Keratinocyte (primary cell): ENCODE results near the gene KCNG2. TPM values are rescaled to one million over a fixed set of nuclear protein-coding genes. Genes with fewer than 3 reads are reported as not detected.

ENCODE experiments used
- DNase-seq: peaks from one replicate; pipeline ENCODE4 v3.0.0-alpha.2; 2011; ENCODE audit warnings: low read depth, missing footprints, low spot score
- FAIRE-seq: peaks from 2 replicates; lab custom pipeline; 2011; peaks lifted over from hg19 to GRCh38; lab: Jason Lieb, UNC
- H2AFZ ChIP-seq: 2 replicates; pipeline ENCODE4 v1.6.0; 2012; ENCODE audit warnings: low read length, control low read depth, inconsistent platforms; ENCODE audit not compliant: control insufficient read depth
- H3K27ac ChIP-seq: 2 replicates; pipeline ENCODE4 v1.5.1; 2011; ENCODE audit warnings: low read length; ENCODE audit not compliant: control insufficient read depth, insufficient read depth
- H3K27me3 ChIP-seq: 3 replicates; pipeline ENCODE4 v1.6.0; 2011; ENCODE audit warnings: low read length; ENCODE audit not compliant: control insufficient read depth, insufficient read depth; ENCODE audit errors: extremely low read depth
- H3K36me3 ChIP-seq, 2 experiments: 2 replicates in 1 of 2; 3 replicates in 1 of 2; pipeline ENCODE4 v1.5.1; 2011; ENCODE audit warnings: low read length in 2 of 2, mild to moderate bottlenecking in 1 of 2; ENCODE audit not compliant: control insufficient read depth in 2 of 2, insufficient read depth in 2 of 2; ENCODE audit errors: extremely low read depth in 1 of 2
- H3K4me1 ChIP-seq: 3 replicates; pipeline ENCODE4 v1.5.1; 2011; ENCODE audit warnings: low read length; ENCODE audit not compliant: control insufficient read depth, insufficient read depth; ENCODE audit errors: extremely low read depth
- H3K4me2 ChIP-seq: 3 replicates; pipeline ENCODE4 v1.6.0; 2011; ENCODE audit warnings: low read depth, low read length; ENCODE audit not compliant: control insufficient read depth, insufficient read depth; ENCODE audit errors: extremely low read depth
- H3K4me3 ChIP-seq, 3 experiments: fragments of 200-600 bp in 1 of 3; sonication (generic) in 1 of 3; 2 replicates in 2 of 3; 3 replicates in 1 of 3; pipeline ENCODE4 v1.5.1; 2011 to 2016; ENCODE audit warnings: low read length in 3 of 3, mild to moderate bottlenecking in 3 of 3, control low read depth in 2 of 3, inconsistent platforms in 1 of 3, low read depth in 1 of 3, mixed read lengths in 1 of 3, mixed run types in 1 of 3, moderate library complexity in 1 of 3; ENCODE audit not compliant: control insufficient read depth in 2 of 3, insufficient read depth in 2 of 3; ENCODE audit errors: extremely low read depth in 1 of 3
- H3K79me2 ChIP-seq: 2 replicates; pipeline ENCODE4 v1.6.0; 2012; ENCODE audit warnings: low read length; ENCODE audit not compliant: control insufficient read depth, insufficient read depth
- H3K9ac ChIP-seq: 3 replicates; pipeline ENCODE4 v1.6.0; 2011; ENCODE audit warnings: low read length; ENCODE audit not compliant: control insufficient read depth, insufficient read depth; ENCODE audit errors: extremely low read depth
- H3K9me1 ChIP-seq: 3 replicates; pipeline ENCODE4 v1.6.0; 2011; ENCODE audit warnings: low read length; ENCODE audit not compliant: control insufficient read depth, insufficient read depth; ENCODE audit errors: extremely low read depth
- H3K9me3 ChIP-seq: 2 replicates; pipeline ENCODE4 v1.5.1; 2012; ENCODE audit warnings: low read depth, low read length; ENCODE audit not compliant: control insufficient read depth
- H4K20me1 ChIP-seq: 3 replicates; pipeline ENCODE4 v1.6.0; 2011; ENCODE audit warnings: low read length; ENCODE audit not compliant: control insufficient read depth, insufficient read depth; ENCODE audit errors: extremely low read depth
- CTCF ChIP-seq, 3 experiments: IDR thresholded peaks in 1 of 3; conservative IDR thresholded peaks in 1 of 3; optimal IDR thresholded peaks in 1 of 3; 2 replicates in 2 of 3; 3 replicates in 1 of 3; pipeline versions ENCODE3 to v1.5.1; 2011; ENCODE audit warnings: low read length in 3 of 3, mild to moderate bottlenecking in 3 of 3, moderate library complexity in 2 of 3, control low read depth in 1 of 3, inconsistent platforms in 1 of 3; ENCODE audit not compliant: insufficient read depth in 2 of 3; ENCODE audit errors: extremely low read depth in 1 of 3
- EZH2 ChIP-seq: IDR thresholded peaks from one replicate; pipeline ENCODE4 v1.6.1; 2012; ENCODE audit warnings: inconsistent platforms, mild to moderate bottlenecking, low read length, moderate library complexity
- dilution Hi-C: fragments of 300-500 bp; cut with MboI; formaldehyde crosslinking; loops from one replicate; pipeline ENCODE4 v1.7.0; 2020; ENCODE audit warnings: low sequenced_read_pairs; ENCODE audit not compliant: extremely low pct_ligation_motif_present
- polyA plus RNA-seq, 5 experiments: library from polyadenylated mRNA; depleted of rRNA in 3 of 5; stranded (reverse) in 3 of 5; stranded (forward) in 1 of 5; unstranded in 1 of 5; fragments of >200 nt; gene quantifications; 1 replicate in 1 of 5; 2 replicates in 3 of 5; 3 replicates in 1 of 5; pipeline versions ENCODE4 v1.2.1 to v1.2.3, GENCODE V29; 2011 to 2012; ENCODE audit warnings: missing spikeins in 2 of 5, low read depth in 1 of 5, low replicate concordance in 1 of 5

KCNG2 gene
- polyA plus RNA-seq, 1 donor (not counting 4 experiments of a cell fraction or from before 2014, with no cell fraction given) = not detected

DNA sequence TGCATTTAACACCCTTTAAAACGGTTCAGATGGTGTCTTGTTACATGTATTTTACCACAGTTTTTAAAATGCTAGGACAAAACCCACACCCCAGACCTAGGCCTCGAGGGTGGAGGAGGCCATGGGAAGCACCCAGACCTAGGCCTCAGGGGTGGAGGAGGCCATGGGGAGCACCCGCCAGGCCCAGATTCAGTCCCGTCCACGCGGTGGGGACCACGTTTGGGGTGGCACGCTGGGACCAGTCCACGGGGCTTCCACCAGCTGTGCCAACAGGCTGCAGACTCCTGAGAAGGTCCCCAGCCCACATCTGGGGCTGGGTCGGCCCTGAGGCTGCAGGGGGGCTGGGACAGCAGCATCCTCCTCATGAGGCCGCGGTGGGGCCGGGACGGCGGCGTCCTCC, 90.3 kb downstream of the KCNG2 start:
- FAIRE-seq = no peak
- Histone ChIP-seq H3K9ac (no peak overlapping the region), H3K4me2 (no peak overlapping the region), H3K4me1 (no peaks in the 10 kb centered on the region), H2AFZ (no peak overlapping the region), H3K4me3 (no peak overlapping the region), H4K20me1 (no peaks in the 10 kb centered on the region), H3K9me3 (peaks cover 13% of the 10 kb centered on the region), H3K27me3 (no peaks in the 10 kb centered on the region), H3K36me3 (no peaks in the 10 kb centered on the region), H3K27ac (no peak overlapping the region), H3K9me1 (no peaks in the 10 kb centered on the region), H3K79me2 (no peaks in the 10 kb centered on the region)
- dilution Hi-C loops = no loop called here
- no peak for DNase-seq
- TF ChIP-seq CTCF (optimal IDR thresholded peaks at IDR 0.05 in 1 of 3, IDR thresholded peaks at IDR 0.05 in 1 of 3, conservative IDR thresholded peaks at IDR 0.05 in 1 of 3; ENCODE audit: extremely low read depth in 1 of 3, insufficient read depth in 2 of 3, low read length in 3 of 3) (no peak), EZH2 (no peak)

- H3K27ac ChIP-seq = no peak overlapping the region
- no peaks in the 10 kb centered on the region for H3K27me3 ChIP-seq
- H2AFZ ChIP-seq = no peak overlapping the region
- H3K9ac ChIP-seq = no peak overlapping the region
- no peaks in the 10 kb centered on the region for H3K9me1 ChIP-seq
- H3K4me2 ChIP-seq = no peak overlapping the region
- no peak for FAIRE-seq
- H3K79me2 ChIP-seq = no peaks in the 10 kb centered on the region
- dilution Hi-C loops = no loop called here
- no peaks in the 10 kb centered on the region for H3K36me3 ChIP-seq
- H4K20me1 ChIP-seq = no peaks in the 10 kb centered on the region
- no peak for TF ChIP-seq CTCF (optimal IDR thresholded peaks at IDR 0.05 in 1 of 3, IDR thresholded peaks at IDR 0.05 in 1 of 3, conservative IDR thresholded peaks at IDR 0.05 in 1 of 3; ENCODE audit: extremely low read depth in 1 of 3, insufficient read depth in 2 of 3, low read length in 3 of 3)
- TF ChIP-seq EZH2 = no peak
- DNase-seq = no peak
- no peak overlapping the region for H3K4me3 ChIP-seq
- no peaks in the 10 kb centered on the region for H3K4me1 ChIP-seq
- H3K9me3 ChIP-seq = peaks cover 17% of the 10 kb centered on the region
Observed at GRCh38 chr18:79889569-79889968, 91.8 kb downstream of the KCNG2 start.
